Stimulated activated CD8-positive, alpha-beta memory T cell treated with anti-CD3 and anti-CD28 coated beads, Interleukin-12 subunit alpha, Interleukin-12 subunit beta, amount 100 ng/mL, for 1 hour (primary cell): Measurements from ENCODE around the gene CWF19L1.

ENCODE experiments used
- DNase-seq: peaks from one replicate; pipeline ENCODE4 v3.0.0-alpha.2; 2020; ENCODE audit warnings: low read depth

CWF19L1 gene

DNA sequence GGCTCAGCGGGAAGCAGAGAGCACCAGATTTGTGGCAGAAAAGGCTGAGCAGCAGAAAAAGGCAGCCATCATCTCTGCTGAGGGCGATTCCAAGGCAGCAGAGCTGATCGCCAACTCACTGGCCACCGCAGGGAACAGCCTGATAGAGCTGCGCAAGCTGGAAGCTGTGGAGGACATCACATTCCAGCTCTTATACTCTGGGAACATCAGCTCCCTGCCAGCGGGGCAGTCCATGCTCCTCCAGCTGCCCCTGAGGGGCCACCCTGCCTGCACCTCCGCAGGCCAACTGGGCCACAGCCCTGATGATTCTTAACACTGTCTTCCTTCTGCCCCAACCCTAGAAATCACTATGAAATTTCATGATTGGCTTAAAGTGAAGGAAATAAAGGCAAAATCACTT, 18.6 kb downstream of the CWF19L1 start:
- DNase-seq: no peak

DNA sequence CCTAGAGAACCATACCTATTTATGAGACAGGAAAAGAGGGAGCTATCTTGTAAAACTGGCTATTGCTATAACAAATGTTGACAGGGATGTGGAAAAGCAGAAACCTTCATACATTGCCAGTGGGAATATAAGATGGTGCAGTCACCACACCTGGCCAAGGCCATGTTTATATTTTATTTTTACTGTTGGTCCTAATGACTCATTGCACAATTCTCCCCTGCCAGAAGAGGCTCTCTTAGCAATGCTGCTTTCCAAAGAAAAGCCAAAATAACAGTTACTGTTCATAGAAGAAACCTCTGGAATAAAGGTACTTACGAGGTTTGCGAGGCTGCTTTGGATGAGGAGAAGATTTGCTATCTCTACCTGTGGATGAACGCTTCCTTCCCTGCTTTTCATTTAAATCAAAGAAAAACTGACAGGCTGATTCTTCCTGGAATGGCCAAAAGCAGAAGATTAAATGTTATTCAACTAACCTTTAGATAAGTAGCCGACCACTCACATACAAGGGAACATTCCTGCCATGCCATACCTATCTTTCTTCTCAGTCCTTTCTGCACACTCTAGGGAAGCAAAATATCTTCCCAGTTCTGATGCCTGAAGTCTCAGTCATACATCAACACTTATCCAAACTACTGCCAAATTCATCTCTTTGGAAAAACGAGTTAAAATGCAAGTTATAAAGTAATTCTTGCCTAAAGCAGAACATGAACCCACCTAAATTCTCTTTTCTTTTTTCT, 21.8 kb downstream of the CWF19L1 start:
- no peak for DNase-seq

DNA sequence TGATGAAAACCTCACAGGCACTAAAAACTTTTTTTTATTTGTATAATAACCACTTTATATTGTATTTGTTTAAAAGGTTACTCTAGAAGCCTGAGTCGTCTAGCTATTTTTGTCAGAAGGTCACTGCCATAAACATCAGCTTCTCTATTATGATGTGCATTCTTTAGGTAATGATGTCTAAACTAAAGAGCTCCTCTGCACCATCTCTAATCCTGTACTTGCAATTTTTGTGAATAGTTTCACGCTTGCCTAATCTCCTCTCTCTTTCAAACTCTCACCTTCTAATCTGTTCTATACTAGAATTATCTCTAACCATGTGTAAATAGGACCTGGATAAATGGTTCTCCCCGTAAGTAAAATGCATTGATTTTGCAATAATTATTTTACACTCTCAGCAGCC, 27.6 kb downstream of the CWF19L1 start:
- DNase-seq: no peak

DNA sequence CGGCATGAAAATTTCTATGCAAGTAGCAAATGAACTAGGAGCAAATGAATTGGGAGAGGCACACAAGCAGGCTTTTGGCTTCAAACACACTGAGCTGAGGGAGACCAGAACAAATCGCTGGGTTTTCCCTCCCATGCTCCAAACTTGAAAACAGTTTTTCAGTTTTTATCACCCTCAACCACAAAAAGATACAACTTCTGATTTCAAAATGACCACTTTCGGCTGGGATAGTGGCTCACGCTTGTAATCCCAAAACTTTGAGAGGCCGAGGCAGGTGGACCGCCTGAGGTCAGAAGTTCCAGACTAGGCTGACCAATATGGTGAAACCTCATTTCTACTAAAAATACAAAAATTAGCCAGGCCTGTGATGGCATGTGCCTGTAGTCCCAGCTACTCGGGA, 29.0 kb downstream of the CWF19L1 start:
- no peak for DNase-seq

DNA sequence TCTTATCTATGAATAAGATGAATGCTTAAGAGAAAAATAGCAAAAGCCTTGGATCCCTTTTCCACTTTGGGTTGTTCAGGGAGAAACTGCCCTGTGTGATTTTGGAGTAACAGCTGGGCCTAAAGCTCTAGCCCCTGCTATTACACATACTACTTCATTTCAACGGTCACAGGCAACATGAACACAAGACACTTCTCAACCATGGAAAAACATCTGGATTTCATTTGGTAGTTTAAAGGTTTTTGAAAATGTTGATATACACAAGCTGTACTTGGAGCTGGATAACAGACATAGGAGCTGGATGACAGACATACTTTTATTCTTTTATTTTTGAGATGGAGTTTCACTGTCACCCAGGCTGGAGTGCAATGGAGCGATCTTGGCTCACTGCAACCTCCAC, 35.3 kb downstream of the CWF19L1 start:
- DNase-seq: no peak

GRCh38 chr10:100229819-100230422, 37.5 kb downstream of the CWF19L1 start:
- no peak for DNase-seq

DNA sequence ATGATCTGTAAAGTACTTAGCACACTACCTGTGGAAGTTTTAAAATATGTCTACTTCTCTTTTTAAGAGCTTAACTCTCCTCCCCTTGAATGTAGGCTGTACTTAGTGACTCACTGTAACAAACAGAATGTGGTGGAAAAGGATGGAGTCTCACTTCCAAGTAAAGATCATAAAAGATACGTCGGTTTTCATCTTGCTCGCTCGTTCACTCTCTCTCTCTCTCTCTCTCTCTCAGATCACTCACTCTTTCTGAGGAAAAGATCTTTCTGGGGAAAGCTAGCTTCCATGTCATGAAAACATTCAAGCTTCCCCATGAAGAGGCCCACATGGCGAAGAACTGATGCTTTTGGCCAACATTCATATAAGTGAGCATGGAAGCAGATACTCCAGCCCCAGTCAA, 43.6 kb downstream of the CWF19L1 start:
- DNase-seq: no peak

DNA sequence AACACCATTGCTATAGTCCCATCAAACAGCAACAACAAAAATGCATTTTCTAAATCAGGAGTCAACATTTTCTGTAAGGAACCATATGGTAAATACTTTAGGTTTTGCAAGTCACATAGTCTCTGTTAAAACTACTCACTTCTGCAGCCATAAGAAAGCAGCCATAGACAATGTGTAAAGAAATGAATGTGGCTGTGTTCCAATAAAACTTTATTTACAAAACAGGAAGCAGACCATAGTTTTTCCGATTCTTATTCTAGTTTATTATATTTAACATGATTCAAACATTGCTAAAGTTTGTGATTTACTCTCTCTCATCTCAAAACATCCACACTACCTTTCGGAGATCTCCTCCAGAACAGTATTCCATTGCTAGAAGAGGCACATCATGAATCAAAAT, 44.9 kb downstream of the CWF19L1 start:
- no peak for DNase-seq

DNA sequence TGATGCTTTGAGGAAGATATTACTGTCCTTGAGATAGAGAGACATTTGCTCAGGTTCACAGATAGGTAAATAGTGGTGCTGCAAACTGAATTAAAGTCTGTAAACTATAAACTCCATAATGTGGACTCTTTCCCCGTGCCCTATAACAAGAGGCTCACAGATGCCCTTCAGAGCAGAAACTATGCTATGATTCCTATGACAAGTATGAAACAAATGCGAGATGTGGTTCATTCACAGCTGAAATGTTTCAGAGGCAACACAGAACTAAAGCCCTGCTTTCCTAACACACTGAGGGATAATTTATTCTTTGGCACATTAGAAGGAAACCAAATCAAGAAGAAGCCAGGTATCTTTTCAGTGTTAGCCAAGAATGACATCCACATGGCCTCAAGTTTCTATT, 51.4 kb downstream of the CWF19L1 start:
- no peak for DNase-seq

DNA sequence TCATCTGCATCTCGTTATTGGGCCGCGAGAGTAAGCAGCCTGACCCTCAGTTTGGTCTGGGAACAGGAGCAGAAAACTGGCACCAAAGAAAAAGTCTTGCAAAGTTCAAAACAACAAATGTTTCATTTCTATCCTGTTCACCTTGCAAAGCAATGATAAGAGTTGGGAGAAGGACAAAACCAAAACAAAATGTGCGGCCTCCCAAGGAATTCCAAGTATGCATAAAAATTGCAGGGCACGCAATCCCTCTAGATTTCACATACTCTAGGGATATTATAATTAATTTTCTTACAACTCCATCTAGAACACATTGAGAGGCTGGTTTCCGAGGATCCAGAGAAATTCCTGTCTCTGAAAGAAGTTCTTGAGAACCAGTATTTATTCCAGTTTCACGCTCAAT, 58.1 kb downstream of the CWF19L1 start:
- no peak for DNase-seq

DNA sequence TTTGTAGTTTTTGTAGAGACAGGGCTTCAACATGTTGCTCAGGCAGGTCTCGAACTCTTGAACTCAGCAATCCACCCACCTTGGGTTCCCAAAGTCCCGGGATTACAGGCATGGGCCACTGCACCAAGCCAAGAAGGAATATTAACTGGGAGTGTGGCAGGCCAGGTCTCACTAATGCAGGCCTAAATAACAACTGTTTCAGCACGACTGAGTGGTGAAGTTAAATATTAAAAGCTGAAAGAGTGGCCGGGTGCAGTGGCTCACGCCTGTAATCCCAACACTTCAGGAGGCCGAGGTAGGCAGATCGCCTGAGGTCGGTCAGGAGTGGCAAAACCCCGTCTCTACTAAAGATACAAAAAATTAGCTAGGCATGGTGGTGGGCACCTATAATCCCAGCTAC, 59.2 kb downstream of the CWF19L1 start:
- DNase-seq: no peak

- no peak for DNase-seq
Measured at GRCh38 chr10:100204370-100204769, 63.1 kb downstream of the CWF19L1 start.

- no peak for DNase-seq
Measured at GRCh38 chr10:100201549-100201948, 65.9 kb downstream of the CWF19L1 start.

DNA sequence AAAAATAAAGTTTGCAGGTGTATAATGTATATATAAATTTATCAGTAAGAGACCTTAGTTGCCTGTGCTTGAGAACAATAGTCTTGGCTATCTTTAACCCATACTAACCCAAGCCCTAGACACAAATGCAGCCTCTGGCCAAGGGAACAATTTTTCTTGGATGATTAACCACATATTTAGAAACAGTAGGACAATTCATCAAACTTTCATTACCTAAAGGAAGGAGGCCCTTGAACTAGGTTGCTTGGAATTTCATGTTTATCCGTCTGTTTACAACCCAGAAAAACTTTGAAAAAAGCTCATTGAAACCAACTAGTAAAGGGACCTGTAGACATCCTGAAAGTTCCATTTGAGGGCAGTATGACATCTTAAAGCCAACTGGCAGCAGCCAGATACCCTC, 72.7 kb downstream of the CWF19L1 start:
- no peak for DNase-seq

DNA sequence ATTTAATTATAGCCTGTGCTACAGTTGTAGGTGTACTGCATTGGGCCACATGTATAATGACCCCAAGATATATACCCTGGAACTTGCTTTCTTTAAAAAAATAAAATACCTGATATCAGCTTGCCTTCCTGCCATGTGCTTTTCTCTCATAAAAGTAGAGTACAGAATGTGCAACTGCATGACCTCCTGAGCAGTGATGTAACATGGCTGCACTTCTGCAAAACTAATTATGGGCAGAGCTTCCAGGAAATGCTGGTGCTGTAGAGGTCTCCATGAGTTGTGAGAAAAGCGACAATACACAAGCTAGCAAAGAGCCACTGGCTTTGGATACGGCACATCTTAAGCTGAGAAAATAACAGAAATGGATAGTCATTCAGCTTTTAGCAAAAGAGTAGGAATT, 75.1 kb downstream of the CWF19L1 start:
- no peak for DNase-seq

GRCh38 chr10:100186253-100187212, 80.9 kb downstream of the CWF19L1 start:
- DNase-seq: no peak

DNA sequence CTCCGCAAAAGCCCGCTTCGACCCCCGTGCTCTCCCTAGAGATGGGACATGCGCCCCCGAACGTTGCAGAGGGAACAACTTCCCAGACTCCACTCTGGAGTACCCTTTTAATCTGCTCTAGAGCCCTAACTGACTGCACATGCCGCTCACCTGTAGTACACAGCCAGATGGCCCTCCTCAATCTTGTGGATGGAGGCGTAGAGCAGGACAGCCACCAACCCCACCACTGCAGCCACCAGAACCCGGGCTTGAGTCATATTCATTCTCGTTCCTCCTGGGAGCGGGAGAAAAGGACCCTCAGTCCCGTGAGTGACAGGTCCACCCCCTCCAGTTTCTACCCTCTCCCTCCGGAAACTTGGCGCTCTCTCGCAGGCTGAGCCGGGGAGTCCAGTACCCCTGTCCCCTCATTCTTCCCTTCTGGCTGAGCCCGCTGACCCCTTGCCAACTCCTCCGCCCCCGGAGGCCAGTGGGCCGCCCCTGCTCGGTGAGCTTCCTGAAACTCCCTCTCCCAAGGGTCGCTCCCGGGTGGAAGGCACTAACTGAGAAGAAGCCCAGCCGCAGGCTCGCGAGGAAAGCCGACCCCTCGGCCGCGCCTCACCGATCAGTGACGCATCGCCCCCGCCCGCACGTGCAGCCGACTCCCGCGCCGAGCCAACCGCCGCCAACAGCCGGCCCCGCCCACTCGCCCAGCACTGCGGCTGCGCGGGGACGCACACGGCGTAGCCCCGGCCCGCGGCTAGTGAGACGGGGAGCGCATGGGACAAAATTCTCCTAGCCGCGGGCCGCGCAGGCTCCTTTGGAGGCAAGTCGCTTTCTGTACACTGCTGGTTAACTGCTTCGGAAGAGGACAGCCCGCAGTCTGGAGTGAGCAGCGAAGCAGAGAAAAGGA, 81.8 kb downstream of the CWF19L1 start, which contains the start of gene ERLIN1:
Gene ERLIN1 (minus strand): TSS at position 666 of the 889 bp plus-strand sequence. CDS start 403 bp downstream, at position 263.
- peak; percentile 84 for DNase-seq

GRCh38 chr10:100184840-100185239, 82.6 kb downstream of the CWF19L1 start:
- no peak for DNase-seq

DNA sequence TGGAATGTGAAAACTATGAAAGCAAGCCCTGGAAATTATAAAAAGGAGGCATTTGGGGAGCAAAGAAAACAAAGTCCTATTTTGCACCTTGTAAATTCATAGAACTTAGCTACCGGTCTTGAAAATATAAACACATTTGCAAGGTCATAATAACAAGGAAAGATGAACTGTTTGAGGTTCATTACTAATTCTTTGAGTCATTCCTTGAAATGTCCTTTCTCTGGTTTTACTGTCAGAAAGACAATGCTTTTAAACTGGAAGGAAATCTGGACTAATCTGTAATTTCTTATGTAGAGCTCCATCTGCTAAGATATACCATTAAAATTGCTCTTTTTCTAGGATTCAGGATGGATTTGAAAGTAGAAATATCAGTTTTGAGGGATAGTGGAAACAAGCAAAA, 83.0 kb downstream of the CWF19L1 start:
- DNase-seq: no peak

GRCh38 chr10:100183481-100183880, 84.0 kb downstream of the CWF19L1 start:
- no peak for DNase-seq

DNA sequence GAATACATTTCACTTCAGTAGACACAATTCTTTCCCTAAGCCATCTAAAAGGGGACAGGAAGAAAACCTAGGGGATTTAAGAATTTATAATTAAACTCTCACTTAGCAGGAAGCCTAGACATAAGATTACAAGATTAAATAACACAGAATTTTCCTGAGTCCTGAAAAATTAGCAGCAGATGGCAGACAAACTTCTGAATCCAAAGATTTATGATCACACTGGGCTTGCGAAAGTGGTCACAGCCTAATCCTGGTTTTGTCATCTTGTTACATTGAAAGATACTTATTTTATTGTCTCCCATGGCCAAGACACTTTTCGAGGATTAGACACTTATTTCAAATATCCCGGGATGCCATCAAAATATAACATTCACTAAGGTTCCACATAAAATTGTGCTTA, 84.5 kb downstream of the CWF19L1 start:
- DNase-seq: no peak
